Activated T-cell treated with anti-CD3 and anti-CD28 coated beads, Interleukin-2, amount 50 U/mL, for 48 hours (primary cell): ENCODE results near the gene DPY19L1.
"Not testable (repeated sequence)": the region's sequence is repeated elsewhere in the genome, so short reads cannot be mapped to it uniquely, and the experiment has no call there.

Experiments
- DNase-seq, 2 experiments: peaks; one replicate each; pipeline ENCODE4 v3.0.0-alpha.2; 2020

The DPY19L1 gene

DNA sequence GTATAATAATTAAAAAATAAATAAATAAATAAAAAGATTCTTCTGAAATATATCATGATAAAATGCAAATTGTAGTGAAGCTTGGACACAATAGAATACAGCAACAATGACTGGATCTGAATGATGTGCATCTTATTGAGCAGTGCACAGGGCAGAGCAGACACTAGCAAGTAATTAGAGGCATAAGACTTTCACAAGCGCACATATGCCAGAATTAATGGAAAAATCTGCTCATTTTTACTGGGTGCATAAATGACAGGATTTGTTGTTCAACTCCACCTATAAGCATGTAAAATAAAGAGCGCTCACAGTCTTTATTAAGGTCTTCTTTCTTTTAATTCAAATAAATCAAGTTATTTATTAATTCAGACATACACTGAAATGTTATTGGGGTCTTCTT lies 125.0 kb downstream of the DPY19L1 start:
- no peak for DNase-seq

GRCh38 chr7:34906266-34906850 lies 130.9 kb downstream of the DPY19L1 start:
- DNase-seq, result not testable (repeated sequence)

- no peak for DNase-seq
Observed at GRCh38 chr7:34904987-34905386, 132.3 kb downstream of the DPY19L1 start.

GRCh38 chr7:34903921-34904320 lies 133.4 kb downstream of the DPY19L1 start:
- DNase-seq, result not testable (repeated sequence)

- no peak for DNase-seq
Observed at GRCh38 chr7:34902182-34902581, 135.1 kb downstream of the DPY19L1 start.

DNA sequence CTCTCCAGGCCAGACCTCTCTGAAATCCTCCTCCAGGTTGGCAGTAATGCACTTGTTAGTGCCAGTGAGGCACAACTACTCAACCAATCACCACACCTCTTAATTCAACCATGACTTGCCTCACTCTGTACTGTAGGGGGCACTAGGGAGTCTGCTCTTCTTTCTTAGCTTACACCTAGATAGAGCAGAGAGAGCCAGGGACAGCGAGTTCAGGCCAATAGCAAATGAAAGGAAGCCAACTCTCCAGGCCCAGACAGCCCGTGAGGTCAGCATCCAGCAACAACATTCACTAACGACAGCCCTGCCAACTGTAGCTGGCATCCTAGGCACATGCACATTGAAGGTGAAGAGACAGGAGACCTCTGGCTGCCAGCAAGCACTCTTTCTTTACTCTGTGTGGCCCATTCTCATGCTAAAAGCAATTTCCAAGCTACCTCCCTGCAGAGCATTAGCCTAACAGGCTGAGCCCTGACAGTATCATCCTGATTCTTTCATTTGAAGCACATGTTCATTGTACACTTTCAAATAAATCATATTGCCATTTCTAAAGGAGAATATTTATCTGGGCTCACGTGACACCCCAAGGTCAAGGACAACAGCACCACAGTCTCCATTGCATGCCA lies 136.3 kb downstream of the DPY19L1 start:
- no peak for DNase-seq

DNA sequence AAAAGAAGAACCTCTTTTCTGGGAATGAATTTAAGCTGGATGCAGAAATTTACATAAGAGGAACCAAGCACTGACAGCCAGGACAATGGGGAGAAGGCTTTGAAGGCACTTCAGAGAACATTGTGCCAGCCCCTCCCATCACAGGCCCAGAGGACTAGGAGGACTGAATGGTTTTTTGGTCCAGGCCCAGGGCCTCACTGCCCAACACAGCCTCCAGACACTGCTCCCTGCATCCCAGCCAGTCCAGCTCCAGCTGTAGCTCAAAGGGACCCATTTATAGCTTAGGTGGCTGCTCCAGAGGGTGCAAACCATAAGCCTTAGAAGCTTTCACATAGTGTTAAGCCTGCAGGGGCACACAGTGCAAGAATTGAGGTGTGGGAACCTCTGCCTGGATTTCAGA lies 142.1 kb downstream of the DPY19L1 start:
- DNase-seq, result no peak

DNA sequence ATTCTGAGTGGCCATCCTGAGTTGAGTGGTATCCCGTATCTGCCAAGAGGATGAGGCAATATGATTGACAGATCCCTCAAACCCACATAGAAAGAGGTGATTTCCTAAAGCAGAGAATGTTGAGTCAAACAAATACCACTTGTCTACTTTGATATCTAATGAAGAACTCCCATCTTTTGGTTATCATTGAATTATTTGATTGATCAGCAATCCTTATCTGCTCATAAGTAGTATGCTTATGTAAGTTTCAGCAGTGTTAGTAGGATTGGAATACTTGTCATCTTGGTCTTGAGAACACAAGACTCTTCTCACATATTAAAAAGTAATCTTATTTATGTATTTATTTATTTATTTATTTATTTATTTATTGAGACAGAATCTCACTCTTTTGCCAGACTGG lies 147.3 kb downstream of the DPY19L1 start:
- DNase-seq, result no peak

GRCh38 chr7:34886856-34887255 lies 150.4 kb downstream of the DPY19L1 start:
- no peak for DNase-seq

DNA sequence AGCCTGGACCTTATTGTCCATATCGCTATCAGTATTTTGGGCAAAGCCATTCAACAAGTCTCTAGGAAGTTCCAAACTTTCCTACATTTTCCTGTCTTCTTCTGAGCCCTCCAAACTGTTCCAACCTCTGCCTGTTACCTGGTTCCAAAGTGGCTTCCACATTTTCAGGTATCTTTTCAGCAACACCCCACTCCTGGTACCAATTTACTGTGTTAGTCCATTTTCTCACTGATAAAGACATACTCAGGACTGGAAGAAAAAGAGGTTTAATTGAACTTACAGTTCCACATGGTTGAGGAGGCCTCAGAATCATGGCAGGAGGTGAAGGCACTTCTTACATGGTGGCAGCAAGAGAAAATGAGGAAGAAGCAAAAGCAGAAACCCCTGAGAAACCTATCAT lies 153.4 kb downstream of the DPY19L1 start:
- DNase-seq, result not testable (repeated sequence)

GRCh38 chr7:34879871-34880270 lies 157.4 kb downstream of the DPY19L1 start:
- no peak for DNase-seq

DNA sequence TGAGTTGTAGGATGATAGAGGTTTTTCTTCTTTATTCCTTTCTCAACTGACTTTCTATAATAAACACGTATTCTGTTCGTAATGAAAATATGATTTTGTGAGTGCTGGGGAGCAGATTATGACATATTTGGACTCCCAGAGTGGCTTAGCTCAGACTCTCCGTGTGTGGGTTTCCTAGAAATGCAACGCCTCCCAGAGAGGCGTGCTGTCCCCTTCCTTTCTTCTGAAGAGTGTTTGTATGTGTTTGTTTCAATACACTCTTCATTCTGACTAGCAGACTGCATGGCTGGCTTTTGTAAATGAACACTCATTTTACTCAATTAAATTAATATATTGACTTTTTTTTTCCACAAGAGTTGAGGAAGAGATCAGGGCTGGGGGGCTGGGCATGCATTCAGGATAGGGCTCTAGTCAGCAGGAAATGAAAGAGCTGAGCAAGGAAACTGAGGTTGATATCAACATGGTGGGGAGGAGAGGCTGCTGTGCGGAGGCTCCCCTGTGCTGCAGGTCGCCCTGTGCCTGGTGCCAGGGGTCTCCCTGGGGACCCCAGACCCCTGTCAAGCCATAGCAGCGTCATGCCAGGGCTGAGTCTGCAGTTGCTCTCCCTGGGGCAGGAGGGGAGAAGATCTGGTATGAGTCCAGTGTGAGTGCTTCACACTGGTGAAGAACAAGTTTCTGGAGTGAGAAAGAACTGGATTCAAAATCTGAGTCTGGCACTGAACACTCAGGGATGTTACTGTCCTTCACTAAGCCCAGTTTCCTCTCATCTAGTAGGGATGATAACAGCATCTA lies 158.1 kb downstream of the DPY19L1 start:
- DNase-seq, result not testable (repeated sequence)
